GM19468 (cell line): Measurements from ENCODE around the gene COMMD3.

Experiments
- ATAC-seq: cut with Tn5 transposase; IDR thresholded peaks from one replicate; pipeline ENCODE4 v1.9.1; 2021; ENCODE audit warnings: mild to moderate bottlenecking, moderate library complexity, moderate number of reproducible peaks; ENCODE audit not compliant: unreplicated experiment; ENCODE audit errors: extremely low read depth

COMMD3 gene

GRCh38 chr10:22319547-22319979, 3.4 kb downstream of the COMMD3 start:
- no peak for ATAC-seq

GRCh38 chr10:22319980-22320558, 3.9 kb downstream of the COMMD3 start:
- ATAC-seq: no peak

GRCh38 chr10:22320591-22321155, 4.5 kb downstream of the COMMD3 start, which contains the start of gene BMI1:
Gene BMI1, plus strand, starts transcription at chr10:22321099. Its CDS starts 5,351 bp downstream, at chr10:22326450.
- ATAC-seq: peak; percentile 8

GRCh38 chr10:22321156-22321923, 5.2 kb downstream of the COMMD3 start:
- ATAC-seq: no peak

GRCh38 chr10:22321924-22322640, 5.9 kb downstream of the COMMD3 start:
- no peak for ATAC-seq

GRCh38 chr10:22322641-22323160, 6.5 kb downstream of the COMMD3 start:
- ATAC-seq: no peak

- ATAC-seq: no peak
Observed at GRCh38 chr10:22323538-22324305, 7.5 kb downstream of the COMMD3 start.

GRCh38 chr10:22324413-22324812, 8.2 kb downstream of the COMMD3 start:
- ATAC-seq: no peak

GRCh38 chr10:22324893-22325271, 8.7 kb downstream of the COMMD3 start:
- ATAC-seq: no peak

GRCh38 chr10:22325272-22326144, 9.3 kb downstream of the COMMD3 start:
- peak; percentile 20 for ATAC-seq

GRCh38 chr10:22326145-22326702, 10.0 kb downstream of the COMMD3 start:
- ATAC-seq: no peak

- ATAC-seq: no peak
Observed at GRCh38 chr10:22329150-22329549, 13.0 kb downstream of the COMMD3 start.

- ATAC-seq: no peak
Observed at GRCh38 chr10:22332116-22332692, 16.0 kb downstream of the COMMD3 start.

- no peak for ATAC-seq
Observed at GRCh38 chr10:22333167-22333974, 17.2 kb downstream of the COMMD3 start.

- ATAC-seq: no peak
Observed at GRCh38 chr10:22333975-22334282, 17.7 kb downstream of the COMMD3 start.

GRCh38 chr10:22334414-22335172, 18.4 kb downstream of the COMMD3 start:
- ATAC-seq: no peak
